NCI-H510A treated with DMSO at 0.1 percent for 48 hours (cell line): ENCODE measurements around the gene SOWAHA.
"Not testable (repeated sequence)": the region's sequence is repeated elsewhere in the genome, so short reads cannot be mapped to it uniquely, and the experiment has no call there.

Experiments used
- DNase-seq: peaks from one replicate; lab custom pipeline; 2025; lab: John Stamatoyannopoulos, UW

SOWAHA gene

DNA sequence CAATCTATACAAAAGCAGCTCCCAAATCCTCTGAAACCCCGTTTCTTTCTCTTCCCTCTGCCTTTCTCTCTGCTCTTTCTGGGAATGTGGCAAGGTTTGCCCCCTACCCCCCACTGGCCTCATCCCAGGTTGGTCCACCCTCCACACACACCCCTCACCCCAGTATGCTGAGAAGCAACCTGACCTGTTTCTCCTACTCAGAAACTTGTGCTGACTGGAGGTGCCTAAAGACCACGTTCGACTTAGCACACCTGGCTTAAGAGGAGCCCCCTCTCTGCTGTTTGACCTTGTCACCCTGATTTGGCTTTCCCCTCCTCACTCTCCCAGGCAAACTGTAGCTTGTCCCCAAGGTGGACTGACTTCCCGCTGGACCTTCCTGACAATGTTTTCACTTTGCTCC lies 35.0 kb upstream of the SOWAHA start:
- DNase-seq = no peak

DNA sequence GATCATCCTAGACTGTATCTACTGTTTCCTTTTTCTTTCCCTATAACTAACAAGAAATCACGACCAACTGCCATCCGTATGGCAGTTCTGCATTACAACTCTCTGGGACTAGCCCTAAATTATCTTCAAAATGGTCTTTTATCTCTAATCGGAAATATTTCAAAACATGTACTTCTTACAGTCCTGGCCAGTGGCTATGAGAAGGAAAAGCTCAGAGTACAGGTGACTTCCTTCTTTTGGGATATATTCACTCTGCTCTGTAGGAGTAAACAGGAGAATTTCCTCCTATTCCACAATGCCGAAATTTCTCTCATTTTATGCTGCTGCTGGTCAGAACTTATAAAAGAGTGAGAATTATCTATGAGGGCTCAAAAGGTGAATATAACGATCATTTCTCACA lies 34.2 kb upstream of the SOWAHA start:
- DNase-seq = no peak

GRCh38 chr5:132779961-132780360 lies 33.1 kb upstream of the SOWAHA start:
- no peak for DNase-seq

- DNase-seq = no peak
Observed at GRCh38 chr5:132780577-132780976, 32.5 kb upstream of the SOWAHA start.

GRCh38 chr5:132781029-132781428 lies 32.1 kb upstream of the SOWAHA start:
- no peak for DNase-seq

- no peak for DNase-seq
Observed at GRCh38 chr5:132782101-132782500, 31.0 kb upstream of the SOWAHA start.

DNA sequence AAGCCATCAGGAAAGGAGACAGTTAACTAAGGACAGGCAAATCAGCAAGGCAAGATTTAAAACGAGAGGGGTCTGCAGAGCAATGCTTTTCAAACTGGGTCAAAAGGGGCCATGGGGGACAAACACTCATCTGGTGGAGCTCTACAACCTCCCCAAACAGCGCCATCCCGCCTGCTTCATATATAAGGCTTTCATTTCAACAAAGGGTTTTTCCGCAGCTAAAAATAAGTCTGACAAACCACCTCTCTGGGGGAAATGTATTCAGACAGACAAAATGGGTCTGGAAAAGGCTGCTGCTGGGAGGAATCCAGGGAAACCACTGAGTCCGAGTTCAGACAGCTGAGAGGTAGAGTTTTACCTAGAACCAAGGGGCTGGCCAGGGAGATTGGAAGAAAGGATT lies 27.7 kb upstream of the SOWAHA start:
- no peak for DNase-seq

DNA sequence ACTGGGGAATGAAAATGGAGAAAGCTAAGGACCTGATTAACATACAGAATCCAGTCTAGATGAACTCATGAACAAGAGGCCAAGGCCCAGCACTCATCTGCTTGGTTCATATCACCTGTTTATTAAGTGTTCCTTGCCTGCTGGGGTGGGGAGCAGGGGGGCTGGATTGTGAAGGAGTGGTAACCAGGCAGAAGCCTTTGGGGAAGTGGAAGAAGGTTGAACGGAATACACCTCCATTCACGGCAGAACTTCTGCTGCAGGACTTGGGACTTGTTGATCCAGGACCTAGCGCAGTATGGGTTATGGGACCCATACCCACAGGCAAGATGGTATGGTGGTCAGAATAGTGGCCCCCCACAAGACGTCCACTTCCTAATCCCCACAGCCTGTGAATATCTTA lies 27.2 kb upstream of the SOWAHA start:
- DNase-seq = no peak

GRCh38 chr5:132787076-132787475 lies 26.0 kb upstream of the SOWAHA start:
- no peak for DNase-seq

DNA sequence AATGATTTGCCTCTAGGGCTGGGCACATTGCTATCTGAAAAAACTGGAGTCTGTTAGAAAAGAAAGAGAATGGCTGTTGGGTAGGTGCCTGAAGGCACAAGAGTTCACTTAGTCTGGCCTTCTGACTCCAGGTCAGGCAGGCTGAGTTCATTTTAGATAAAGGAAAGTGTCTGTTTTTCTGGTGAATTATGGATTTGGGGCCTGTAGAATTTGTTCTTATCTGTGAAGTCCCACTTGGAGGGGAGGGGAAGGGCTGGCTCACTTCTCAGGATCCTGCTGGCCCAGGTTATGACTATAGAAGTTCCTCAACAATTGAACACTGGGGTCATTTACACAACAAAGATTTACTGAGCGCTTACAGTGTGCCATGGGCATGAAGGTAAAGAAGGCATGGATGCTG lies 24.6 kb upstream of the SOWAHA start:
- DNase-seq = no peak

DNA sequence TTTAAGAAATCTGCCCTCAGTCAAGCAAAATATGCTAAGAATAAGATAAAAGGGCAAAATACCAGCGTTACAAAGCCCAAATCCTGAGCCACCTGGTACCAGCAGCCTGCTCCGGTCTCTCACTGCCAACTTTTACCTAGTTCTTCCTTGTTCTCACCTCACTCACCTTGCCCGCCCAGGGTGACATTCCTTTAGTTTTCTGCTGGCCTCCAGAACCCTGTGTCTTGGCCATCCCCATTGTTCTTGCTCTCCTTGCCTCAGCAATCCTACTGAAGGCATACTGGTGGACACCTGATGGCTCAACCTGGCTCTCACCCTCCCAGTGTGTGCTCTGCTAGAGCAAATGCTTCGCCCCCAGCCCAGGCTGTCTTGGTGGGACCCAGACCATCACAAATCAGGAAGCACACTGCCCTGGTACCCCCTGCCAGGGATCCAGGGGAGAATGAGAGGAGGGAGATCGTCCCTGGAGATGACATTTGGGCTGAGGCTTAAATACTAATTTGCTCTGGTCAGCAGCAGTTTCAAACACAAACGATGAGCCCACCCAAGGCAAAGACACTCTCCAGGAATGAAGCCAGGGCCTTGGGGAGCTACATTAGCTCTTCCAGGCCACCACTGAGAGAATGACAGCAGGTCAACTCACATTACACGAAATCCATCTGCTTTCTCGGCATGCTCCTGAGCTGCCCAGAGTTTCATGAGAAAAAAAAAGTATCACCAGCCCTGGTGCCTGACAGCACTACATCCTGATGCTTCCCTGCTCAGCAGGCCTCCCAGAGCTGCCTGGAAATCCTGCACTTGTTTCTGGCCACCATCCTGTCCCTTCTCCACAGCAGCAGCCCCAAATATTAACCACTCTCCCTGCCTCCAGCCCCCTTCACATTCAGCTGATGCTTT lies 23.9 kb upstream of the SOWAHA start:
- DNase-seq = no peak

DNA sequence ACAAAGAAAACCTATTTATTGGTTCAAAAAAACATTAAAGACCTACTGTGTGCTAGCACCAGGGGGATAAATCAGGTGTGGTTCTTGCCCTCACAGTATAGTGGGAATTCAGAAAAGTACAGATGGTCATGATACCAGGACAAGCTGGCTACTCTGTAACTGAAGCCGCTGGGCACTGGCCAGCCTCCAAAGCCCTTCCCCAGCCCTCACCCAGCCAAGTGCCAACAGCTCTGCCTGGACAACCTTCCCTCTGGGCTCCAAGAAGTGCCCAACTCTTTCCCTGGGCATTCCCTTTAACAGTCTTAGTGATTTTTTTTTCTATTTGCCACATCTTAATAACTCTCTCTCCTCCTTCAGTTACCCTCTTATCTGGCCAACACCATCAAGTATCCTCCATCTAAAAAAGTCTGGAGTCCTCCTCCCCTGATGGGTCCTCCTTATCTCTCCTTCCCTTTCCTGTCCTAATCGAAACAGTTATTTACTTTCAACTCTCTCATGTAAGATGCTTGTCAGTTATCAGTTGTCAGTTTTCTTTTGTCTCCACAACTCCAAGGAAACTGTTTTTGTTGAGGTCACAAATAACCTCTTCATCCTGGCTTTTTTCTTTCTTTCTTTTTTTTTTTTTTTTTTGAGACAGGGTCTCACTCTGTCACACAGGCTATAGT lies 22.8 kb upstream of the SOWAHA start:
- no peak for DNase-seq

- no peak for DNase-seq
Observed at GRCh38 chr5:132791026-132791425, 22.1 kb upstream of the SOWAHA start.

DNA sequence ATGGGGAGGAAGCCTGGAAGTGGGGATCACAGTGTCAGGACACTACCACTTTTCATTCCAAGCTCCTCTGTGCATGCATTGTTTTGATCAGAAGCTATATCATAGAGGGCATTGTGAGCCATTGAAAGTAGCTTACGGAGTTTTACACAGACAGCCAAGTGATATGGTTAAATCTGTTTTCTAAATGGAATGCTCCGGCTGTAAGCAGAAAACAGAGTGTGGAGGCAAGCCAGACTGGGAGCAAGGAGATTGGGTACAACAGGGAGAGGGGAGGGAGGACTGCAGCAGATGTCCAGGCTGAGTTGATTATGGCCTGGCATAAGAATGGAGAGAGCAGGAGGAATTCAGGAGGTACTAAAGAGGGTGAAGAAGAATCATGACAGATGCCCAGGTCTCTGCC lies 15.5 kb upstream of the SOWAHA start:
- no peak for DNase-seq

GRCh38 chr5:132799392-132799791 lies 13.7 kb upstream of the SOWAHA start:
- no peak for DNase-seq

- no peak for DNase-seq
Observed at GRCh38 chr5:132800545-132800944, 12.6 kb upstream of the SOWAHA start.

- no peak for DNase-seq
Observed at GRCh38 chr5:132802044-132802684, 10.9 kb upstream of the SOWAHA start.

GRCh38 chr5:132802685-132803066 lies 10.4 kb upstream of the SOWAHA start:
- not testable (repeated sequence) for DNase-seq

GRCh38 chr5:132804219-132804618 lies 8.9 kb upstream of the SOWAHA start:
- DNase-seq = not testable (repeated sequence)

- DNase-seq = not testable (repeated sequence)
Observed at GRCh38 chr5:132805872-132806271, 7.2 kb upstream of the SOWAHA start.

DNA sequence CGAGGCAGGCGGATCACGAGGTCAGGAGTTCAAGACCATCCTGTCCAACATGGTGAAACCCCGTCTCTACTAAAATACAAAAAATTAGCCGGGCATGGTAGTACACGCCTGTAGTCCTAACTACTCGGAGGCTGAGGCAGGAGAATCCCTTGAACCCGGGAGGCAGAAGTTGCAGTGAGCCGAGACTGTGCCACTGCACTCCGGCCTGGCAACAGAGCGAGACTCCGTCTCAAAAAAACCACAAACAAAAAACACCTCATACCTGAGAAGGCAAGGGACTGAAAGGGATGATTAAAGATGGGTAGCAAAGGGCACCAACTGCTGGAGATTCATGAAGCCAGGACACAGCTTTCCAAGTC lies 6.3 kb upstream of the SOWAHA start:
- not testable (repeated sequence) for DNase-seq

- no peak for DNase-seq
Observed at GRCh38 chr5:132807163-132807838, 5.8 kb upstream of the SOWAHA start.

- DNase-seq = no peak
Observed at GRCh38 chr5:132808448-132808847, 4.7 kb upstream of the SOWAHA start.
